K562 (cell line): ENCODE data around the gene PCCB. TPM values are rescaled to one million over a fixed set of nuclear protein-coding genes. Genes with fewer than 3 reads are reported as not detected.

Experiments
- ATAC-seq: fragments of 200-7000 bp; cut with Tn5 transposase; 3 replicates; pipeline ENCODE4 v1.9.1; 2020; ENCODE audit warnings: moderate library complexity
- BruUV-seq: library from RNA; stranded (reverse); fragments of 400-500 nt; replicated peaks from 2 replicates; lab custom pipeline; 2021; lab: Mats Ljungman, UMichigan
- CTCF ChIA-PET: fragments of 300-600 bp; formaldehyde crosslinking; extraction: SDS; loops from one replicate; lab custom pipeline; 2021; ENCODE audit warnings: low intra/inter-chr PET ratio; lab: Yijun Ruan, JAX
- POLR2A ChIA-PET: fragments of 300-600, 350-650 bp; sonication (Branson Sonifier 250); formaldehyde crosslinking; extraction: SDS; loops from one replicate; lab custom pipeline; 2021; ENCODE audit warnings: antibody characterized with exemption, inconsistent platforms; lab: Yijun Ruan, JAX
- DNase-seq, 4 experiments: peaks; one replicate each; pipeline versions ENCODE4 v3.0.0 to v3.0.0-alpha.2; 2011 to 2018; ENCODE audit warnings: low spot score in 3 of 4, mixed read lengths in 3 of 4; ENCODE audit errors: extremely low read depth in 1 of 4
- FAIRE-seq: peaks from 2 replicates; lab custom pipeline; 2011; peaks lifted over from hg19 to GRCh38; lab: Jason Lieb, UNC
- H2AFZ ChIP-seq: 2 replicates; pipeline ENCODE4 v1.6.0; 2011; ENCODE audit warnings: low read depth, low read length, control low read depth, inconsistent platforms
- H3K27ac ChIP-seq: fragments of 200-600 bp; 3 replicates; pipeline ENCODE4 v1.8.0; 2011; ENCODE audit warnings: low read depth, mild to moderate bottlenecking, control low read depth, inconsistent platforms, low read length, moderate library complexity, mixed read lengths; ENCODE audit errors: extremely low read depth
- H3K27me3 ChIP-seq, 2 experiments: fragments of 300-600 bp in 1 of 2; 2 replicates in 1 of 2; 3 replicates in 1 of 2; pipeline versions ENCODE4 v1.6.0 to v1.8.0; 2011; ENCODE audit warnings: inconsistent platforms in 2 of 2, low read length in 2 of 2, mild to moderate bottlenecking in 1 of 2, mixed read lengths in 1 of 2, moderate library complexity in 1 of 2; ENCODE audit not compliant: control insufficient read depth in 2 of 2, insufficient read depth in 2 of 2
- H3K36me3 ChIP-seq: fragments of 300-600 bp; 3 replicates; pipeline ENCODE4 v1.8.0; 2011; ENCODE audit warnings: mild to moderate bottlenecking, low read length, inconsistent platforms; ENCODE audit not compliant: control insufficient read depth, insufficient read depth
- H3K4me1 ChIP-seq, 2 experiments: fragments of 200-600 bp in 1 of 2; replicated peaks in 1 of 2; 2 replicates in 1 of 2; 3 replicates in 1 of 2; pipeline versions ENCODE4 v1.5.1 to v1.8.0; 2011; ENCODE audit warnings: inconsistent platforms in 2 of 2, low read length in 2 of 2, mild to moderate bottlenecking in 1 of 2, mixed read lengths in 1 of 2, moderate library complexity in 1 of 2; ENCODE audit not compliant: control insufficient read depth in 2 of 2, insufficient read depth in 2 of 2
- H3K4me2 ChIP-seq: 2 replicates; pipeline ENCODE4 v1.6.1; 2011; ENCODE audit warnings: low read length, control low read depth, inconsistent platforms, mixed read lengths; ENCODE audit not compliant: insufficient read depth
- H3K4me3 ChIP-seq: fragments of 200-600 bp; sonication (generic), shearing (Covaris generic); 2 replicates; pipeline ENCODE4 v1.5.1; 2016; ENCODE audit warnings: control low read depth, inconsistent platforms
- H3K79me2 ChIP-seq: fragments of 200-600 bp; 3 replicates; pipeline ENCODE4 v1.8.0; 2011; ENCODE audit warnings: low read length, inconsistent platforms; ENCODE audit not compliant: control insufficient read depth, insufficient read depth
- H3K9ac ChIP-seq, 2 experiments: 2 replicates each; pipeline versions ENCODE4 v1.6.0 to v1.6.1; 2011; ENCODE audit warnings: low read depth in 2 of 2, low read length in 2 of 2, control low read depth in 1 of 2, inconsistent platforms in 1 of 2, mild to moderate bottlenecking in 1 of 2, mixed read lengths in 1 of 2; ENCODE audit not compliant: insufficient read depth in 1 of 2
- H3K9me1 ChIP-seq: one replicate; pipeline ENCODE4 v1.6.0; 2011; ENCODE audit warnings: inconsistent platforms, mild to moderate bottlenecking, low read length, moderate library complexity; ENCODE audit not compliant: control insufficient read depth, insufficient read depth
- H3K9me3 ChIP-seq: replicated peaks from 2 replicates; pipeline ENCODE4 v1.5.1; 2011; ENCODE audit warnings: low read depth, low read length, inconsistent platforms; ENCODE audit not compliant: control insufficient read depth, insufficient read depth
- H4K20me1 ChIP-seq: replicated peaks from 2 replicates; pipeline ENCODE4 v1.6.1; 2011; ENCODE audit warnings: low read length, inconsistent platforms, mixed read lengths; ENCODE audit not compliant: control insufficient read depth, insufficient read depth
- CEBPB ChIP-seq: fragments of 450-650 bp; IDR thresholded peaks from 2 replicates; pipeline ENCODE4 v1.6.1; 2016; ENCODE audit warnings: missing genetic modification characterization, missing compliant biosample characterization
- HDAC1 ChIP-seq, 2 experiments: fragments of 450-650 bp; IDR thresholded peaks; 2 replicates each; pipeline ENCODE4 v1.6.1; 2016 to 2017; ENCODE audit warnings: inconsistent platforms in 1 of 2, mild to moderate bottlenecking in 1 of 2, moderate library complexity in 1 of 2
- MCM2 ChIP-seq: fragments of 450-650 bp; IDR thresholded peaks from 2 replicates; pipeline ENCODE4 v1.6.1; 2017; ENCODE audit warnings: low read depth, mild to moderate bottlenecking
- NELFE ChIP-seq: IDR thresholded peaks from 2 replicates; pipeline ENCODE4 v1.6.1; 2011; ENCODE audit warnings: mild to moderate bottlenecking; ENCODE audit not compliant: insufficient read depth, insufficient read length
- NFE2L1 ChIP-seq: fragments of 450-650 bp; IDR thresholded peaks from 2 replicates; pipeline ENCODE4 v1.6.1; 2016; ENCODE audit warnings: missing genetic modification characterization, low read depth, mild to moderate bottlenecking, missing compliant biosample characterization, moderate library complexity, borderline replicate concordance
- PHB ChIP-seq: fragments of 250-450 bp; sonication (Bioruptor Pico); IDR thresholded peaks from 2 replicates; pipeline ENCODE4 v1.5.0; 2021
- TBL1XR1 ChIP-seq, 2 experiments: IDR thresholded peaks; 2 replicates each; pipeline ENCODE4 v1.6.1; 2012; ENCODE audit warnings: improper control_type of control experiment in 2 of 2, low read length in 2 of 2, mild to moderate bottlenecking in 1 of 2
- TCF7L2 ChIP-seq: fragments of 150-350 bp; IDR thresholded peaks from 2 replicates; pipeline ENCODE4 v1.6.1; 2016; ENCODE audit warnings: low read depth, mild to moderate bottlenecking, low read length, moderate library complexity
- WGBS: fragments of 100-300 bp; shearing (Covaris generic); methylation state at CpG from one replicate; pipeline ENCODE4 v1.1.6; 2016; ENCODE audit warnings: low coverage, mixed read lengths; ENCODE audit not compliant: insufficient coverage; ENCODE audit errors: missing lambda C conversion rate; 5-methylcytosine and 5-hydroxymethylcytosine counted together
- in situ Hi-C: fragments of 300-500 bp; cut with MboI; formaldehyde crosslinking; loops from 4 replicates; pipeline ENCODE4 v1.15.0; 2018; ENCODE audit warnings: inconsistent platforms, mixed read lengths
- intact Hi-C: fragments of 100-400 bp; cut with micrococcal nuclease; formaldehyde crosslinking; loops from 2 replicates; pipeline ENCODE4 v1.14.2; 2022
- polyA plus RNA-seq, 8 experiments: library from polyadenylated mRNA; depleted of rRNA in 4 of 8; stranded (reverse) in 5 of 8; unstranded in 3 of 8; fragments of >200 nt; fragmentation: Nextera tagmentation in 2 of 8; fragmentation: Illumina TruSeq in 1 of 8; extraction: Ambion mirVana in 2 of 8; extraction: Trizol in 1 of 8; gene quantifications; 2 replicates each; pipeline versions ENCODE4 v1.2.1 to v1.2.3, GENCODE V29; 2011 to 2014; ENCODE audit warnings: inconsistent platforms in 1 of 8, missing spikeins in 1 of 8
- total RNA-seq, 7 experiments: library from RNA; depleted of rRNA in 6 of 7; stranded (reverse); fragments of >200 nt in 6 of 7; fragmentation: Illumina TruSeq in 2 of 7; extraction: Trizol in 2 of 7; gene quantifications; 2 replicates each; pipeline versions ENCODE4 v1.2.1 to v1.2.3, GENCODE V29; 2011 to 2021; ENCODE audit warnings: low replicate concordance in 1 of 7
- TF ChIP-seq, protein P1 (sequence below): sonication (generic); IDR thresholded peaks from 2 replicates; pipeline ENCODE4 v1.6.1; 2016

Gene PCCB
- total and polyA plus RNA-seq, 9 of the 15 experiments (the other 6 are each of a cell fraction or from before 2014, with no cell fraction given), result 69.5 to 173 (median 92.8) TPM

DNA sequence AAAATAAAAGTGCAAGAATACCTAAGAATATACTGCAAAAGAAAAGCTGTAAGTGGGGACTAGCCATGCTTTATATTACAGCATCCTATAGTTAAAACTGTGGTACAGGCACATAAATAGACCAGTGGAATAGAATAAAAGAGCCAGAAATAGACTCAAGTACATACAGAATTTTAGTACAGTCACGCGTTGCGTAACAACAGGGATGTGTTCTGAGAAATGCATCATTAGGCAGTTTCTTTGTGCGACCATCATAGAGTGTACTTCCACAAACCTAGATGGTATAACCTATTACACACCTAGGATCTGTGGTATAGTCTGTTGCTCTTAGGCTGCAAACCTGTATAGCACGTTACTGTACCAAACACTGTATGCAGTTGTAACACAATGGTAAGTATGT lies 61.8 kb downstream of the PCCB start (continued):
- TF ChIP-seq CEBPB (tag) (peak; percentile 69), TBL1XR1 (IDR thresholded peaks at IDR 0.05; ENCODE audit: low read length in 2 of 2) (no peak), NELFE (no peak), PHB (CRISPR knock-in tag) (no peak)

DNA sequence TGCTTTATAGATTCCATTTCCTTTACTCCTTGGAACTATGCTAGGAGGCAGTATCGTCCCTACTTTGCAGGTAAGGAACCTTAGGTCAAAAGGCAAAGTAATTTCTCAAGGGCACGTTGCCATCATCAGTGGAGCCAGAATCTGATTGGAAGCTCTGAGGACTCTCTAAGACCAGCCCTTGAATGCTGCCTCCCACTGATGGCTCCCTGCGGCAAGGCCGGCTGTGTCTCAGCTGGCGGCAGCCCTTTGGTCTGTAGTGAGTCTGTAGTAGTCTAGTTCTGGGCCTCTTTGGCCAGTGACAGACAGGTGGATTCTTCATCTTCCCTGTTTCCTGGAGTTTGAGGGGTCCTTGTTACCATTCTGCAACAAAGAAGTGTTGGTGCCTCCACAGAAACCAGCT lies 76.2 kb downstream of the PCCB start:
- no peak overlapping the region for H2AFZ ChIP-seq
- 78% methylated on average over 4 of the region's 5 CpGs for WGBS
- no peak for FAIRE-seq
- no peak for DNase-seq
- in situ Hi-C loops (no loop called here), intact Hi-C loops (no loop called here)
- POLR2A ChIA-PET, result no interaction called here
- no peak overlapping the region for H3K9ac ChIP-seq
- no peak for ATAC-seq
- peaks cover 10% of the 10 kb centered on the region; the same call in 2 of the 3 replicates for H3K79me2 ChIP-seq
- H3K36me3 ChIP-seq, result peaks cover 49% of the 10 kb centered on the region
- TF ChIP-seq NFE2L1, result no peak
- TF ChIP-seq HDAC1 (IDR thresholded peaks at IDR 0.05), result no peak
- TF ChIP-seq, protein P1, sequence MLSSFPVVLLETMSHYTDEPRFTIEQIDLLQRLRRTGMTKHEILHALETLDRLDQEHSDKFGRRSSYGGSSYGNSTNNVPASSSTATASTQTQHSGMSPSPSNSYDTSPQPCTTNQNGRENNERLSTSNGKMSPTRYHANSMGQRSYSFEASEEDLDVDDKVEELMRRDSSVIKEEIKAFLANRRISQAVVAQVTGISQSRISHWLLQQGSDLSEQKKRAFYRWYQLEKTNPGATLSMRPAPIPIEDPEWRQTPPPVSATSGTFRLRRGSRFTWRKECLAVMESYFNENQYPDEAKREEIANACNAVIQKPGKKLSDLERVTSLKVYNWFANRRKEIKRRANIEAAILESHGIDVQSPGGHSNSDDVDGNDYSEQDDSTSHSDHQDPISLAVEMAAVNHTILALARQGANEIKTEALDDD, result no peak
- TF ChIP-seq MCM2, result no peak
- TF ChIP-seq NELFE, result no peak
- no peak for TF ChIP-seq TCF7L2
- TF ChIP-seq, all 486 proteins: peak for 0
- no TSS peak for BruUV-seq
- Histone ChIP-seq H3K4me1 (no peaks in the 10 kb centered on the region; a peak in 2 of 5 replicates), H3K4me2 (no peak overlapping the region), H3K27me3 (no peaks in the 10 kb centered on the region), H4K20me1 (no peaks in the 10 kb centered on the region), H3K27ac (no peak overlapping the region), H3K4me3 (no peak overlapping the region), H3K9me1 (no peaks in the 10 kb centered on the region), H3K9me3 (peaks cover 2% of the 10 kb centered on the region; the same call in 1 of the 2 replicates)
- CTCF ChIA-PET, result no interaction called here
